CD4-positive, alpha-beta T cell treated with Interleukin-6 at 100 ng/mL for 8 hours (primary cell): ENCODE measurements around the gene HDAC4.

Source experiments
- DNase-seq: peaks from one replicate; pipeline ENCODE4 v3.0.0-alpha.2; 2020; ENCODE audit warnings: mixed read lengths, low spot score

Gene HDAC4

DNA sequence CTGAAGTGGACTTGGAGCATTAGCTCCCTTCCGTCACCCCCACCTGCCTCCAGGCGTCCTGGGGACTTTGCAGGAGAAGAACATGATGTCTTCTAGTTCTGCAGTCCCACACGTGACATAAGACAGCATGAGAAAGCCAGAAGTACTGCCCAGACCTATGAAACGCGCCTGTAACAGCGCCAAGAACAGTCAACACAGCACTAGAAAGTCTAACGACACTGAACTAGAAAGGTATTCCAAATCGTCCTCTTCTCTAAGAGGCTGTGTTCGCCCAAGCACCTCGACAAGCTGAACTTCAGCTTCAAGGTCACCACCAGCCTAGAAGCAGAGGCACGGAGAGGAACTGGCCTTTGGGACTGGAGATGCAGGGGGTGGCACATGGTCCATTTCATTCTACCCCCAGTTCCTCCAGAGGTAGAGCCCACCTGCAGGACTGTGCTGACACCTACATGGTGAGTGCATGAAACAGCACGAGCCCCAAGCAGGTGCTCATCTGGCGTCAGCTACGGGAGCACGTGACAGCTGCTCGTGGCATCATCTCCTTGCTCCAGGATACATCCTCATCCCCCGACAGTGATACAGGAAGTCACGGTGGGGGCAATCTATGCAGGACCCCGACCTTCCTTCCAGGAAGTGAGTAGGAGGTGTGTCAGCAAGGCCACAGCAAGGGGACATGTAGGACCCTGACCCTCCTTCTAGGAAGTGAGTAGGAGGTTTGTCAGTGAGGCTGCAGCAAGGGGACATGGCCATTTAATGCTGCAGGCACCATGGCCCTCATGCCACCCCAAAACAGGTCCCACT is 3.7 kb downstream of the HDAC4 start:
- DNase-seq: peak; percentile 48

DNA sequence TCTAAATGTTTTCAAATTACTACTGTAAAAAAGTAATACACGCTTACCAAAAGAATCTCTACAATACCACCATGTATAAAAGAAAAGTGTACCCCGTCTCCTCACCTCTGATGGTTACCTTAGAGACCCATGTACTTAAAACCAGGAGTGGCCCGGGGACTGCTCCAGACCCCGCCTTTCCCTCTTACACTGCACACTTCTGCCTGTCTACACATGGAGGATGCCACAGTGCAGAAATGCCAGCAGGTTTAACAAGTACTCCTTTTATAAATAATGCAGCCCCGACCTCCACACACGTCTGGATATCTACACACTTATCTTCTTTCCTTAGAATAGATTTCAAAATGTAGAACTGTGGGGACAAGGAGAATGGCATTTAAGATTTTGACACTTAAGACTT is 5.3 kb downstream of the HDAC4 start:
- no peak for DNase-seq

DNA sequence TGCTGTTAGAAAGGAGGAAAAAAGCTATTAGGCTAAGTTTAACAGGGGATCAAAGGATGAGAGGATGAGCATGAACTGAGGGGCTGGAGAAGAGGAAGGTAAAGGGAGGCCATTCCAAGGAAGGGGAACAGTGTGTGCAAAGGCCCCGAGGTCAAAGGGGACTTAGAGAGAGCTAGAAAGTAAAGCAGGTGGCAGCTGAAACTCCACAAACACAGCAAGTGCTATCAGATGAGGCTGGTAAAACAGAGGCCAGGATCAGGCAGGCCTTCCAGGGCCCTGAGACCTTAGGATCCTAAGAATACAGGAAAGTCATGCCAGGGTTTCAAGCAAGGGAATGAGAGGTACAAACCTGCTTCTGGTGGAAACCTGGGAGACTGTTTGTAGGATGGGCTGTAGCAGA is 5.8 kb downstream of the HDAC4 start:
- no peak for DNase-seq

DNA sequence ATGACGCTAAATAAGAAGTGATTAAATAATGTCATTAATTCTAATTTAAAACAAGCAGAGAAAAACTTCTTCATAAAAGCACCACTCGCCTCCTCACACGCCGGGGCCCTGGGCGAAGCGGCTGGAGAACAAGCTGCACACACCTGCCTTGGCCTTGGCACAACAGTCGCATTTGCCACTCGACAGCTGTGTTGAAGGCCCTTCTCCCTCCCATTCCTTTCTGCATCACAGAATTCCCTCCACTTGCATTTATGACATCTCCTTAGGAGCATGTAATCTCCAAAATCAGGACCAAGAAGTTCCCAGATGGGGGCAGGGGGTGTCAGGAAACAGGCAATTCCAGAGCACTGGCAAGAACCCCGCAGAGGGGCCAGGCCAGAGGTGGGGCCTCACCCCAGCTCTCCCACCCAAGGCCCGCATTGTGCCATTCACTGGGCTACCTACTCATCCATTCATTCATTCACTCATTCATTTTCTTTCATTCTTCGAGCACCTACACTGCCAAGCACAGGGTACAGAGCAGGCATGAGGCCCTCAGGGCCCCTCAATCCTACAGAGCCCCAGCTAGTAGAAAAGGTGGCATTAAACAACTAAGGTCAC is 6.4 kb downstream of the HDAC4 start:
- no peak for DNase-seq

DNA sequence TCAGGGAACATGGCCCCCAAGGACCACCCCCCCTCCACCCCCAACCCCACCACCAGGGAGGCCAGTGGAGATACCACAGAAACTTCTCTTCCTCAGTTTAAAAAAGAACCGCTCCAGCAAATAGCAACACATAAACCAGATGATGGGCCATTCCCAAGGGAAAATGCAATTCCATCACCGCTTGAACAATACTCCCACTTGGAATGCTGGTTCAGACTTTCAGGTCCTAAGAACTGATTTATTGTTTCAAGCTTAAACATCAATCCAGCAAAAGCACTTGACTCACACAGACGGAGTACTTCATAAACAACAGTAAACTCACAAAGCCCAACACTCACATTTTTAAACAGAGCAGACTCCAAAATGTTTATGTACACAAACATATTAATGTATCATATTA is 6.9 kb downstream of the HDAC4 start:
- DNase-seq: no peak

DNA sequence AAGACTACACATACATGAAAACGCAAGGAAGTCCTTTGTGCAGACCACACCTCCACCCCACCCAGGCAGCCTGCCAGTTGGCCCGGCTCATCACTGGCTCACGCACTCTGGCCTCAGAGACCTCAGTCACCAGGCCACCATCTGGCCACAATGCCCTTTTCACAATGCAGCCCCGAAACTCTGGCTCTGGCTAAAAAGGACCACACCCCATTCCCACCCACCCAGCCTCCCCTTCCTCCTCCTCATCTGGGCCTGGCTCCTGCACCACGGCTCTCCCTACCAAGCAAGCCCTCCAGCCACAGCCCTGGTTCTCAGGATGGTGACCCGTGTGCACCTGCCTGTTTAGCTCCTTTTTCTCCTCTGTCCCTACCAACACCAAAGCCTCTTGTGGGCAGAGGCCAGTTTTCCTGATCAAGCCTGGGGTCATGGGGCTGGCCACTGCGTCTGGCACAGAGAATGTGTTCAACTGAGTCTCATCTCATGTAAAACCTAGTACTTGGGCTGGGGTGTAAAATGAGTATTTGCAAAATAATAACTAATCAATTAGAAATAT is 7.4 kb downstream of the HDAC4 start:
- no peak for DNase-seq

DNA sequence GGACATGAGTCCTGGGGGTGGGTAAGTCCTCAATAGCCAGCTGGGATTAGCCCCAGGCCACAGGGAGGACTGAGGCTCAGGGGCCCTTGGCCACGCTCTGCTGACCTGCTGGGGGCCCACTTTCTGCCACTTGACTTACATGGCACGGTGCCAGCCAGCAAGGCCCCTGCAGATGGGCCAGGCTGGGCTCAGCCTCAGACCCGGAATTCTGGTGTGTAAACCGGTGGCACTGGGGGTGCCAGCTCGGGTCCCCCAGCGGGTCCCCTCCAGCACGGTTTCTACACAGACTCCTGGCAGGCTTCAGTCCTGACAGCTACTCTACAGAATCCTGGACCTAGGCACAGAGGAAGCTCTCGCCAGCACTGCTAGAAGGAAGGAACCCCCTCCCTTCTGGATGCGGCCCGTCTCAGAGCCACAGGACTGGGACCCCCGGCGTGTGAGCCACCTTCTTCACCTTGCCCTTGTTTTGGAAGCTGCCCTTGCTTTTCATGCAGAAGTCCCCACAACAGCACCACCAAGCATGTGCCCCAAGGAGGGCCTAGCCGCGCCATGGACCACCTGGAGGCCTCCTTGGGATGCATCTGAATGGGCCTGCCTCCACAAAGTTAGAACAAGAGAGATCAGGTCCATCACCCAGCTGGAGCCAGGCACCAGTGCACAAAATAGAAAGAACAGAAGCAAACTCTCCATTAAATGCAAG is 8.0 kb downstream of the HDAC4 start:
- DNase-seq: no peak

DNA sequence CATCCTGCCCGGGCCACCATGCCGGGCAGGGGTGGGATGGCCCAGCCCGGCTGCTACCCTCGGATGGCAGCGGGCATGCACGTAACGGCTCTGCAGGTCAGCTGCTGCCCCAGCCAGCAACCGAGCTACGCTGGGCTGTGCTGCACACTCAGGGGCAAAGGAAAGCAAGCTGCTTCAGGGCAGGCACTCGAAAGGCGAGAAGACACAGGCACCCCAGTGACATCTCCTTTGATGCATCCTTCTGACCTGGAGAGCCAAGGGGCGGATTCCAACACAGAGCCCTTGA is 8.8 kb downstream of the HDAC4 start:
- DNase-seq: no peak

DNA sequence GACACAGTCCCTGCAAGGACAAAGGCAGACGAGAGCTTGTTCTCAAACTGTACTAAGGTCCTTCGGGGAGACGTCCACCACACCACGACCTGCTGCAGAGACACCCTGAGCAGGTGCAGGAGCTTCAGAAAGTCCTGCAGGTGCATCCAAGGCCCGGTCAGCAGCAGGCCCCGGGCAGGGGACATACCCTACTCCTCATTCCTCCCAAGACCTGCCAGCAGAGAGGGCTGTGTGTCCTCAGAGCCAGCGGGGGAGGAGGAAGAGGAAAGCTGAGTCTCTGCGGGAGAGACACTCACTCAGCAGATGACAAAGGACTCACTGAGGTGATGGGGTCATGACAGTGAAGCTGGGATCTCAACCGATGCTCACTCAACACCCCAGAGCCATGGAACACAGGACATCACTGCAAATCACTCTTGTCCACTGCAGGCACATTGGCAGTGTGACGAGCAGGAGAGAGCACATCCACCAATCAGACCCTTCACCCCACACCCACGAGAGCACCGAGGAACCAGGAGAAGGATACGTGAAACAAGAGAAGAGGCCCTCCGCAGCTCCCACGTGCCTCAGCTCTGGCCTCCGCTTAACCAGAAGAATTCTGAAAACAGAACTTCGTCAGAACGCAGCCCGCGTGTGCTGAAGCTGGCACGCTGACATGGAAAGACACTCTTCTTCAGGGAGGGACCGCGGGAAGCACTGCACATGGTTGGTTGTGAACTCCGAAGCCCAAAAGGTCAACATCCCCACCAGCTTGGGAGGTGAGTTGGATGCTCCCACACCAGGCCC is 9.3 kb downstream of the HDAC4 start:
- no peak for DNase-seq

DNA sequence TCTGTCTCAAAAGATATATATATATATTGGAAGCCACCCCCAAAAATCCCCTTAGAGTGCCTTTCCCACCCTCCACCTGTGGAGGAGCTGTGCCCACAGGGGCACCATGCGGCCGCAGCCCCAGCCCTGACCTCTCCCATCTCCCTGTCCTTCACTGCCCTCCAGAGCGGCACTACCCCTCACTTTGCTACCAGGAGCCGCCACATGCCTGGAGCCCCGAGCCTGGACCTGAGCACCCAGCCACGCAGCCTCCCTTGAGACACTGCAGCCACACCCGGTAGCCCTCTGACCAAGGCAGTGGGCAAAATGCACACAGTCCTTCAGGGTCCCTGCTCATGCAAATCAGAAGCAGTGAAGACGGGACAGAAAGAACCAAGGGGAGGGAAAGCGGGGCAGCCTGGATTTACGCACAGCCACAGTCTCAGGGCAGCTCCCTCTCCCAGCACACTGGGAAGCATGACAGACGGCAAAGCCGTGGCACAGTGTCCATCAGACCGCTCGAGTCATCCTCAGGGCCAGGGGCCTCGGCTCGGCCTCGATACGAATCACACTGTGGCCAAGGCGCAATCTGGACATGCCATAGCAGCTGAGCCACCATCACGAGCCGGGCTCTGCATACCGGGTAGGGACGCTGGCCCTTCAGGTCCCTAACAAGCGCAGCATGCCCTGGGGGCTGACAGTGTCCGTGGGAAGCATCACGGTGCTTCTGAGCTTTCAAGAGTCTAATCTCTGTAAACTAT is 10.1 kb downstream of the HDAC4 start:
- DNase-seq: no peak

DNA sequence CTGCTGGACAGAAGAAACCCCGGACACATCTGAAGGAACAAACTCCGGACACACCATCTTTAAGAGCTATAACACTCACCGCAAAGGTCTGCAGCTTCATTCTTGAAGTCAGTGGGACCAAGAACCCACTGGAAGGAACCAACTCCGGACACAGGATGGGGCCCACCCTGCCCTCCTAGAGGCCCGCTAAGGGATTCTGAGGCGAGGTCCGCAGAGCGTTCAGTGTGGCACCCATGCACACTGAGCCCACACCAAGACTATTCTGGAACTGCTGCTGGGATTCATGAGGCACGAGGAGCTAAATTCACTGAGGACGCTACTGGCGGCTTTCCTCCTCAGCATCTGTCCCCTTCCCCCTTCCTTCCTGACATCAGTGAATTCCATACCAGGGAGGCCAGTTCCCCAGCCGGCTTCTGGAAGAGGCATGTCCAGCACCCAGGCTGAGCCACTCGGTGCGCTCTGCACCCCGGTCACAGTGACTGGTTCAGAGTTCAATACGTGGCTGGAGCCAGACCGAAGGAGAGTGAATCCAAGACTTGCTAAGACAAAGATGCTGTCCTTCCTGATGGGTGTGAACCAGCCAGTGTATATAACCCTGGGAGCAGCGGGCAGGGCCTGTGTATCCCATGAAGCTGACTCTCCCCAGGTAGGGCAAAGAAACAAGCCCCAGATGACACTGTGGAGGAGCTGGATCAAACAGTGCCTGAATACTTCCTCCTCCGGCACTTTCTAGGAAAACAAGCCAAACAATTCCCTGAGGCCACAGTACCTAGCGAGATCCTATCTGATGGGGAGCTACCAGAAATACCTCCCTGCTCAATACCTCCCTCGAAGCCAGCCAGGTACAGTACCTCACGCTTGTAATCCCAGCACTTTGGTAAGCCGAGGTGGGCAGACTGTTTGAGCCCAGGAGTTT is 11.1 kb downstream of the HDAC4 start:
- DNase-seq: no peak

DNA sequence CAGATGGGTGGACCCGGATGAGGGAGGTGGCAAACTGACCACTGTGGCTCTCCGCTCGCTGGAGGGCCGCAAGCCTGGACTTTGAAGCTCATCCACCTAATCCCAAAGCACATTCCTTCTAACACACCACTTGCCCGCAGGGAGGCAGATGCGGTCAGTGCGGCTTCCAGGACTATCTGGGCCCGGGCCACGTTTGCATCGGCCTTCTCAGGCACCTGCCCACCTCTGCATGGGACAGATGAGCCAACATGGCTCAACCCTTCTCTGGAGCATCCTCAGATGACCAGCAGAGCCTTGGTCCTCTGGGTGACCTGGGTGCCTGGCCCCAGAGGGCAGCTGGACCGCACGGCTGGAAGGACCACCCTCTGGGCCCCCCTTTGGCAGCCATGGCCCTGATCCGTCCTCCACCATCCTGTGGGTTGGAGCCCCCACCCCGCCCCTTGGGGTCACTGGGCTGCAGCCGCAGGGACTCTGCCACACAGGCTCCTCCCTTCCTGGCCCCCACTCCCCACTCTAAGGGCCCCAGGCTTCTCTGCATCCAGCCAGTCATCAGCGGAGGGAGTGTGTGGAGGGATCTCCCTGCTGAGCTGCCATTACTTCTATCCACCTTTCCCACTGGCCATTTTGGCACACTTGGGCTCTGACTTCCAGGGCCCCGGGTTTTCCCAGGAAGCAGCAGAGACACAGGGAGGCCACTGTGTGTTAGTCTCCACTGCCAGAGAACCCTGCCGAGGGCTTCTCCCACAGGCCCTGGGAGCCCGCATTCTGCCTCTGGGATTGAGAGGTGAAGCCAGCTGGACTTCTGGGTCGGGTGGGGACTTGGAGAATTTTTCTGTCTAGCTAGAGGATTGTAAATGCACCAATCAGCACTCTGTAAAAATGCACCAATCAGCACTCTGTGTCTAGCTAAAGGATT is 12.3 kb downstream of the HDAC4 start:
- no peak for DNase-seq

DNA sequence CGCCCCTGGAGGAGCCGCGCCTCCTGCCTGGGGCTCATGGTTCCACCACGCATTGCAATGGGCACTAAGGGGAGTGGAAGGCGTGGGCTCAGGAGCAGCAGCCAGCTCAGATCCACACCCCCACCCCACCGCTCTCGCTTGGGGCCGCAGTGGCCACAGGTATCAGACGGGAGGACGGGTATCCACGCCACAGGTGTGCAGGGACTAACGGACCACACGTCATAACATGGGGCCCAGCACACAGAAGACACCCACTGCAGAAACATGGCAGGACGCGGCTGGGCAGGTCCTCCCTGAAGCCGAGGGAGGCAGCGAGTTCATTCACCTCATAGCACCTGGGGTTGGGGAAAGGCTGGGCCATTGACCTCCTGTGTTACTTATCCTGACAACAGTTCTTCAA is 13.0 kb downstream of the HDAC4 start:
- DNase-seq: no peak

DNA sequence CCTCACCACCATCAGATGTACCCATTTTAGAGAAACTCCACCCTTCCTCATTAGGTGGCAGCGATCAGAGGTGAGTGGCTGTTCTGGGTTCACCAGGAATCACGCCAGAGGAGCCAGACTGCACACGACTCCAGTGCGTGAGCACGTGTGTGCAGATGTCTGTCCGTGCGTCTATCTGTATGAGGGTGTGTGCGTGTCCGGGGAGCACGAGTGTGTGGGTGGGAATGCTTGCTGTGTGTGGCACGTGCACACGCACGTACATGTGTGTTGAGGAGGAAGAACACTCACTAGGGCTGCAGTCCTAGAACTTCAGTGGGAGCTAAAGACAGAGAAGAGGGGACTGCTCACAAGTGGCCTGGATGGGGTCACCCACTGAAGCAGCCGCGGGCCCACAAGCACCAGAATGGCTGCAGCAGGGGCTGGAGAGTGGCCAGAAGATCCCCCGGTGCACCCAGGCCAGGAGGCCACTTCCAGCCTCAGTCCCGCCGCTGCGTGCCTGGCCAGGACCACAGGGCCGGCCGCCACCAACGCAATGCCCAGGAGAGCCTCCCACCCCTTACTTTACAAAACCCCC is 13.9 kb downstream of the HDAC4 start:
- no peak for DNase-seq

DNA sequence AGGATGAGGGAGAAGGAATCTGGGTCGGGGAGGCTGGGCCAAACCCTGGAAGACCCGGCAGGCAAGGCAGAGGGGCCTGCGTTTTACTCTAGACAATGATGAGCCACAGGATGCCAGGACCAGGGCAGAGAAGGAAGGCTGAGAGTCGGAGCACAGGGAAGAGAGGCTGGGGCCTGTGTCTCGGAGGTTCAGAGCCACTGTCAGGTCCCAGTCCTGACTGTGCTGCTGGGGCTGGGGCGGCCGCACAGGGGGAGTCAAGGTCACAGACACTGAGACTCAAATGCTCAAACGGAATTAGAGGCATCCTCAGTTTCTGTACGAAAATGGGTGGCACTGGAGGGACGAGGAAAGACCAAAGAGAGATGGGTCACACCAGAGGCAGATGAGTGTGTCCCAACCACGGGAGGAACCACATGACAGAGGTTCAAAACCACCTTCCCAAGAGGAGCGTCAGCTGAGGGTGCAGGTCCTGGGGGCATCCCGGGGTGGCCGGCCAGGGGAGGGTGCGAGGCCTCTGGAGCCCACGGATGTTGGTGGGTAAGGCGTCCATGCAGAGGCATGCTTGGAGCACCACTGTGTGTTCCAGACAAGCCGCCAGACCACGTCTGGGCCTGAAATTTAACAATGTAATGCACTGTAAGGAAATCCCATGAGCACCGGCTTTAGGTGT is 14.7 kb downstream of the HDAC4 start:
- DNase-seq: no peak

DNA sequence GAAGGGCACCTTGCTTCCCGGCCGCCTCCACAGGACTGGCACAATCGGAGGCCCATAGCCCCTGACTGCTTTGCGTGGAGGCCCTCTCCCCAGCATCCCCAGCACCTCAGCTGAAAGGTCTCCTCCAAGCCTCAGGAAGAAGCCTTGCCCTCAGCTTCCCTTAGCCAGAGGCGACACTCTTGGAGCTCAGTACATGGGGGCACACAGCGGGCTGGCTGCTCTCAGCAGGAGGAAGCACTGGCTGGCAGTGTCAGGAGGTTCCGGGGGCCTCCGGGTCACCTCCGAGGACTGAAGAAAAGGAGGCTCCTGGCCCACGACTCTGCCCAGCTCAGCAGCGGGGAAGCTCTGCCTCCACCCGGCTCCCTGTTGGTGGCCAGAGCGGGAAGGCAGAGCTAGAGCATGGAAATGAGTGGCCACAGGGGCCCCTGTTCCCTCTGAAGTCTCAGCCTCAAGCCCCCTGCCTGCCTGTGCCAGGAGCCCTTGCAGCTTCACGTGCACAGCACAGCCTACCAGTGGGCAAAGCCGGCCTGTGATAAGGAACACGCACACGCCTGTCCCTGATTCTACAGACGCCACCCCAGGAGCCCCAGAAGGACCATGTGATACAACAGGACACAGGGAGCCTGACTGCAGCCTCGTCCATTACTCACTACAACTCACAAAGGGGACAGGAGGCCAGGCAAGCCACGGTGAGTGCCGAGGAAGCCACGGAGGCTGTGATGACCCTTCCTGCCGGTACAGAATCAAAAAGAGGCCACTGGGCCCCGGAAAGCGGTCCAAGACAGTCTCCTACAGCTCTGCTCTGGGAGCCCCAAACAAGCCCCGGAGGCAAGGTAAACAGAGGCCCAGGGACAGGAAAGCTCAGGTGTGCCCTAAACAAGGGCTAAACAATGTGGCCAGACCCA is 15.5 kb downstream of the HDAC4 start:
- no peak for DNase-seq

DNA sequence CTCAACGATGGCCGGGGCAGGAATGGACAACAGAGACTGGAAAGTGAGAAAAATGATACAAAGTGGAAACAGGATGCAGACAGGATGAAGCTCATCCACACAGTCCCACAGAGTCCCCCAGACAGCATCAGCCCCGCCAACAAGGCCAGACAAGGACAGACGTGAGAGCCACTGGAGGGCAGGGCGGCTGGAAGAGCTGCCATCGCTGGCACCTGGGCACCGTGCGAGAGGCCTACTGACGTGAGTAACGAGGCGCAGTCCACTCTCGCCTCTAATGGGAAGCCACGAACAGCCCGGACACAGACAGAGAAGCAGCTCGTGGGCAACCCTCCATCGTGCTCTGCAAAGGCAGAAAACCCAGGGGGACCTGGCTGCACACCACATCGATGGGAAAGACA is 17.1 kb downstream of the HDAC4 start:
- DNase-seq: no peak
